ENCODE data around the gene SGCA.

DNA sequence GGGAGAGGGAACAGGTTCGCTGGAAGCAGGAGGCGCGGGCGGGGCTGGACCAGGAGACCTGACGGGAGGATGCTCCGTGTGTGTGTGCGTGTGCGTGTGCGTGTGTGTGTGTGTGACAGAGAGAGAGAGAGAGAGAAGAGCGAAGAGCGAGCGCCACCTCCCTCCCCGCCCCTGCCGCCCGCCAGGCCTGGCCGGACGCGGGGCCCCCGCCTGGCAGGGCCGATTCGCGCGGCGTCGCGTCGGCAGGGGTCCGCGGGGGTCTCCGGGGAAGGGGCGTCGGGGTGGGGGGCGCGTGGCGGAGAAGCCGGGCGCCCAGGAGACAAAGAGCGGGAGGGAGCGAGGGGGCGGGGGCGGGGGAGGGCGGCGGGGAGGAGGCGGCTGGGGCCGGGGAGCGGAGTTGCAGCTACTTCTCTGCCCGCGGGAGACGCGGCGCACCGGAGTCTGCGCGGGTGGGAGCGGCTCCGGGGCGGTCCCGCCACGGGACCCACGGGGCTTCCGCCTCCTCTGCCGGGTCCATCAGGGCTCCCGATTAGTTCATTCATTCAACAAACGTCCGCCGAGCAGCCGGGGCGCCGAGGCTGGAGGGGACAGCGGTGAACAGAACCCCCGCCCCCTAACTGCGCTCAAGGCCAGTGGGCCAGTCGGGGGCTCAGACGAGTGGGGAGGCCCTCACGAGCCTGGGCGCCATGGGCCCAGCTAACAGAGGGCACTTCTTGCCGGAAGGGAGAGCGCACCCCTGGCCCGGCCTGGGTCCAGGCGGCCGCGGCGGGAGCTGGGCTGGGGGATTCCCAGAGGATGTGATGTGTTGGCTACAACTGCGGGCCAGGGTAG is 35.9 kb upstream of the SGCA start, which contains the start of gene SAMD14:
- TF ChIP-seq, protein P1, sequence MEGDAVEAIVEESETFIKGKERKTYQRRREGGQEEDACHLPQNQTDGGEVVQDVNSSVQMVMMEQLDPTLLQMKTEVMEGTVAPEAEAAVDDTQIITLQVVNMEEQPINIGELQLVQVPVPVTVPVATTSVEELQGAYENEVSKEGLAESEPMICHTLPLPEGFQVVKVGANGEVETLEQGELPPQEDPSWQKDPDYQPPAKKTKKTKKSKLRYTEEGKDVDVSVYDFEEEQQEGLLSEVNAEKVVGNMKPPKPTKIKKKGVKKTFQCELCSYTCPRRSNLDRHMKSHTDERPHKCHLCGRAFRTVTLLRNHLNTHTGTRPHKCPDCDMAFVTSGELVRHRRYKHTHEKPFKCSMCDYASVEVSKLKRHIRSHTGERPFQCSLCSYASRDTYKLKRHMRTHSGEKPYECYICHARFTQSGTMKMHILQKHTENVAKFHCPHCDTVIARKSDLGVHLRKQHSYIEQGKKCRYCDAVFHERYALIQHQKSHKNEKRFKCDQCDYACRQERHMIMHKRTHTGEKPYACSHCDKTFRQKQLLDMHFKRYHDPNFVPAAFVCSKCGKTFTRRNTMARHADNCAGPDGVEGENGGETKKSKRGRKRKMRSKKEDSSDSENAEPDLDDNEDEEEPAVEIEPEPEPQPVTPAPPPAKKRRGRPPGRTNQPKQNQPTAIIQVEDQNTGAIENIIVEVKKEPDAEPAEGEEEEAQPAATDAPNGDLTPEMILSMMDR (tag by site-specific recombination; IDR thresholded peaks at IDR 0.05), result no peak
- TF ChIP-seq ZNF239 (tag by site-specific recombination; IDR thresholded peaks at IDR 0.05), result no peak
- no peak for TF ChIP-seq ZNF521 (tag by site-specific recombination; IDR thresholded peaks at IDR 0.05)
